Measurements from ENCODE around the gene MEA1.
A peak's percentile ranks its signal among the peaks of the same experiment; 100 is the strongest.

MEA1 gene

GRCh38 chr6:43016943-43017334 lies 3.2 kb upstream of the MEA1 start:
- no peak overlapping the region for H3K4me3 ChIP-seq (IDR thresholded peaks at IDR 0.05; ENCODE audit: insufficient read depth, low read depth, low read length)

GRCh38 chr6:43016176-43016942 lies 2.6 kb upstream of the MEA1 start:
- peaks cover 25% of the 10 kb centered on the region; the same call in 1 of the 2 replicates for H3K79me2 ChIP-seq (ENCODE audit: insufficient read depth, low read depth)
- no peaks in the 10 kb centered on the region for H4K20me1 ChIP-seq (ENCODE audit: insufficient read depth)
- no peak for TF ChIP-seq CTCF (conservative IDR thresholded peaks at IDR 0.05; ENCODE audit: low read depth, low read length)
- H3K9ac ChIP-seq = no peak overlapping the region
- no peak overlapping the region for H3K4me3 ChIP-seq (IDR thresholded peaks at IDR 0.05; ENCODE audit: insufficient read depth, low read depth, low read length)
- no peak overlapping the region for H2AFZ ChIP-seq (ENCODE audit: low read depth)
- H3K36me3 ChIP-seq (ENCODE audit: insufficient read depth) = no peaks in the 10 kb centered on the region
- peak overlapping the region; percentile 6; the same call in 1 of the 2 replicates for H3K4me2 ChIP-seq
- no peak overlapping the region for H3K27ac ChIP-seq
- no peaks in the 10 kb centered on the region for H3K27me3 ChIP-seq (ENCODE audit: insufficient read depth, low read depth)
- H3K4me1 ChIP-seq (ENCODE audit: low read depth, poor library complexity, severe bottlenecking) = peaks cover 45% of the 10 kb centered on the region

More at GRCh38 chr6:43016943-43017334, 3.2 kb upstream of the MEA1 start:
- Histone ChIP-seq H3K4me2 (0 out of 2 replicates have a peak overlapping the region, but pooled peaks have one; percentile 6), H3K27ac (no peak overlapping the region), H3K27me3 (ENCODE audit: insufficient read depth, low read depth) (no peaks in the 10 kb centered on the region), H4K20me1 (ENCODE audit: insufficient read depth) (no peaks in the 10 kb centered on the region), H3K9ac (no peak overlapping the region), H3K36me3 (ENCODE audit: insufficient read depth) (no peaks in the 10 kb centered on the region), H2AFZ (ENCODE audit: low read depth) (no peak overlapping the region), H3K79me2 (ENCODE audit: insufficient read depth, low read depth) (peaks cover 27% of the 10 kb centered on the region; the same call in 1 of the 2 replicates), H3K4me1 (ENCODE audit: low read depth, poor library complexity, severe bottlenecking) (peaks cover 45% of the 10 kb centered on the region)
- no peak for TF ChIP-seq CTCF (conservative IDR thresholded peaks at IDR 0.05; ENCODE audit: low read depth, low read length)

- H3K79me2 ChIP-seq (ENCODE audit: insufficient read depth, low read depth) = peaks cover 25% of the 10 kb centered on the region; the same call in 1 of the 2 replicates
- no peak overlapping the region for H3K4me3 ChIP-seq (IDR thresholded peaks at IDR 0.05; ENCODE audit: insufficient read depth, low read depth, low read length)
- H3K27ac ChIP-seq = no peak overlapping the region; the same call in 1 of the 2 replicates
- peaks cover 29% of the 10 kb centered on the region for H3K4me1 ChIP-seq (ENCODE audit: low read depth, poor library complexity, severe bottlenecking)
- peak overlapping the region; percentile 68 for H3K4me2 ChIP-seq
- no peak for TF ChIP-seq CTCF (conservative IDR thresholded peaks at IDR 0.05; ENCODE audit: low read depth, low read length)
- no peaks in the 10 kb centered on the region for H3K36me3 ChIP-seq (ENCODE audit: insufficient read depth)
- no peaks in the 10 kb centered on the region for H4K20me1 ChIP-seq (ENCODE audit: insufficient read depth)
- no peak overlapping the region for H2AFZ ChIP-seq (ENCODE audit: low read depth)
- no peaks in the 10 kb centered on the region for H3K27me3 ChIP-seq (ENCODE audit: insufficient read depth, low read depth)
- H3K9ac ChIP-seq = peak overlapping the region; percentile 36; the same call in 1 of the 2 replicates
Measured at GRCh38 chr6:43014434-43014909, 726 bp upstream of the MEA1 start.

GRCh38 chr6:43013097-43013842 lies 476 bp downstream of the MEA1 start:
- Histone ChIP-seq H3K27ac (no peak overlapping the region), H3K4me1 (ENCODE audit: low read depth, poor library complexity, severe bottlenecking) (peaks cover 21% of the 10 kb centered on the region), H3K4me2 (peak overlapping the region; percentile 90), H3K27me3 (ENCODE audit: insufficient read depth, low read depth) (no peaks in the 10 kb centered on the region), H3K4me3 (IDR thresholded peaks at IDR 0.05; ENCODE audit: insufficient read depth, low read depth, low read length) (no peak overlapping the region), H2AFZ (ENCODE audit: low read depth) (peak overlapping the region; percentile 76), H4K20me1 (ENCODE audit: insufficient read depth) (no peaks in the 10 kb centered on the region), H3K36me3 (ENCODE audit: insufficient read depth) (no peaks in the 10 kb centered on the region), H3K9ac (peak overlapping the region; percentile 34; the same call in 1 of the 2 replicates), H3K79me2 (ENCODE audit: insufficient read depth, low read depth) (peaks cover 25% of the 10 kb centered on the region; the same call in 1 of the 2 replicates)
- TF ChIP-seq CTCF (conservative IDR thresholded peaks at IDR 0.05; ENCODE audit: low read depth, low read length) = no peak

Measured in KMS-11 (cell line).